HepG2 (cell line): ENCODE data around the gene DUOXA1. TPM values are rescaled to one million over a fixed set of nuclear protein-coding genes. Genes with fewer than 3 reads are reported as not detected.

Experiments used
- ATAC-seq: fragments of 200-7000 bp; cut with Tn5 transposase; 3 replicates; pipeline ENCODE4 v1.9.1; 2020; ENCODE audit warnings: mild to moderate bottlenecking, moderate library complexity
- BruUV-seq: library from RNA; stranded (reverse); fragments of 400-500 nt; replicated peaks from 2 replicates; lab custom pipeline; 2021; lab: Mats Ljungman, UMichigan
- CTCF ChIA-PET: fragments of 300-600 bp; formaldehyde crosslinking; extraction: SDS; loops from one replicate; lab custom pipeline; 2021; ENCODE audit warnings: low total read pairs, inconsistent platforms, low intra/inter-chr PET ratio; lab: Yijun Ruan, JAX
- POLR2A ChIA-PET: fragments of 350-600 bp; sonication (Branson Sonifier 250); formaldehyde crosslinking; loops from one replicate; lab custom pipeline; 2020; ENCODE audit warnings: antibody characterized with exemption, inconsistent platforms; lab: Yijun Ruan, JAX
- DNase-seq: peaks from one replicate; pipeline ENCODE4 v3.0.0-alpha.2; 2015; ENCODE audit warnings: low spot score
- FAIRE-seq: peaks from 3 replicates; lab custom pipeline; 2011; peaks lifted over from hg19 to GRCh38; lab: Jason Lieb, UNC
- H2AFZ ChIP-seq: one replicate; pipeline ENCODE4 v1.6.1; 2011; ENCODE audit warnings: low read length, inconsistent platforms
- H3K27ac ChIP-seq: fragments of 300-600 bp; 3 replicates; pipeline ENCODE4 v1.8.0; 2011; ENCODE audit warnings: mixed run types, mild to moderate bottlenecking, mixed read lengths, low read length, inconsistent platforms; ENCODE audit not compliant: insufficient read depth; ENCODE audit errors: extremely low read length
- H3K27me3 ChIP-seq, 2 experiments: fragments of 200-600 bp in 1 of 2; 2 replicates in 1 of 2; 3 replicates in 1 of 2; pipeline versions ENCODE4 v1.6.0 to v1.8.0; 2011; ENCODE audit warnings: low read length in 2 of 2, mild to moderate bottlenecking in 2 of 2, moderate library complexity in 2 of 2, inconsistent platforms in 1 of 2; ENCODE audit not compliant: insufficient read depth in 2 of 2, control insufficient read depth in 1 of 2
- H3K36me3 ChIP-seq, 2 experiments: fragments of 200-600 bp in 1 of 2; replicated peaks in 1 of 2; 2 replicates in 1 of 2; 3 replicates in 1 of 2; pipeline versions ENCODE4 v1.5.1 to v1.8.0; 2011; ENCODE audit warnings: low read length in 2 of 2, inconsistent platforms in 1 of 2; ENCODE audit not compliant: insufficient read depth in 2 of 2, control insufficient read depth in 1 of 2
- H3K4me1 ChIP-seq: 2 replicates; pipeline ENCODE4 v1.5.1; 2012; ENCODE audit warnings: low read length, inconsistent platforms; ENCODE audit not compliant: insufficient read depth
- H3K4me2 ChIP-seq: 2 replicates; pipeline ENCODE4 v1.6.0; 2011; ENCODE audit warnings: low read depth, low read length, inconsistent platforms
- H3K4me3 ChIP-seq, 3 experiments: fragments of 200-600 bp in 1 of 3; sonication (generic), shearing (Covaris generic) in 1 of 3; replicated peaks in 1 of 3; 2 replicates each; pipeline ENCODE4 v1.5.1; 2011 to 2016; ENCODE audit warnings: low read length in 3 of 3, inconsistent platforms in 2 of 3, low read depth in 2 of 3, mild to moderate bottlenecking in 2 of 3, control low read depth in 1 of 3, mixed read lengths in 1 of 3; ENCODE audit not compliant: insufficient read depth in 1 of 3
- H3K79me2 ChIP-seq: one replicate; pipeline ENCODE4 v1.6.1; 2011; ENCODE audit warnings: low read length, inconsistent platforms; ENCODE audit not compliant: insufficient read depth
- H3K9ac ChIP-seq: 2 replicates; pipeline ENCODE4 v1.6.0; 2011; ENCODE audit warnings: mild to moderate bottlenecking, low read depth, low read length, inconsistent platforms; ENCODE audit not compliant: insufficient read depth
- H3K9me3 ChIP-seq: 2 replicates; pipeline ENCODE4 v1.5.1; 2012; ENCODE audit warnings: mild to moderate bottlenecking, low read length
- H4K20me1 ChIP-seq: 2 replicates; pipeline ENCODE4 v1.6.0; 2011; ENCODE audit warnings: inconsistent platforms, mild to moderate bottlenecking, low read length, moderate library complexity; ENCODE audit not compliant: insufficient read depth
- CCAR2 ChIP-seq: fragments of 200-400 bp; formaldehyde crosslinking; optimal IDR thresholded peaks from 2 replicates; pipeline ENCODE3; 2018; ENCODE audit warnings: low read depth, mild to moderate bottlenecking, low read length, moderate library complexity
- CEBPB ChIP-seq: IDR thresholded peaks from 2 replicates; pipeline ENCODE4 v1.6.1; 2011; ENCODE audit warnings: low read depth, low read length, improper control_type of control experiment, borderline replicate concordance
- MTA1 ChIP-seq: sonication (generic); formaldehyde crosslinking; IDR thresholded peaks from 2 replicates; pipeline ENCODE4 v1.4.0; 2020; ENCODE audit warnings: missing genetic modification reagents, mild to moderate bottlenecking, borderline replicate concordance
- PHB2 ChIP-seq: fragments of 450-650 bp; IDR thresholded peaks from 2 replicates; pipeline ENCODE4 v1.6.1; 2018; ENCODE audit not compliant: partially characterized antibody
- SCMH1 ChIP-seq: sonication (generic); formaldehyde crosslinking; IDR thresholded peaks from 2 replicates; pipeline ENCODE4 v1.9.0; 2021; ENCODE audit warnings: missing genetic modification reagents, mild to moderate bottlenecking, borderline replicate concordance
- SIN3B ChIP-seq: fragments of 150-350 bp; IDR thresholded peaks from 2 replicates; pipeline ENCODE4 v1.6.1; 2014; ENCODE audit warnings: low read length
- TCF7L2 ChIP-seq: IDR thresholded peaks from 2 replicates; pipeline ENCODE4 v1.6.1; 2011; ENCODE audit warnings: mild to moderate bottlenecking, low read depth, low read length, moderate library complexity
- ZIK1 ChIP-seq: sonication (generic); formaldehyde crosslinking; IDR thresholded peaks from 2 replicates; pipeline ENCODE4 v1.5.0; 2020; ENCODE audit warnings: mild to moderate bottlenecking, low read depth, missing genetic modification reagents, borderline replicate concordance
- ZNF572 ChIP-seq: sonication (generic); formaldehyde crosslinking; IDR thresholded peaks from 2 replicates; pipeline ENCODE4 v1.5.1; 2020; ENCODE audit warnings: mild to moderate bottlenecking, missing genetic modification reagents
- ZNF775 ChIP-seq: sonication (generic); formaldehyde crosslinking; IDR thresholded peaks from 2 replicates; pipeline ENCODE4 v1.4.0; 2020; ENCODE audit warnings: missing genetic modification reagents, mild to moderate bottlenecking, moderate library complexity, borderline replicate concordance
- ZNF841 ChIP-seq: sonication (generic); formaldehyde crosslinking; IDR thresholded peaks from 2 replicates; pipeline ENCODE4 v1.8.1; 2023; ENCODE audit warnings: missing genetic modification reagents, borderline replicate concordance
- ZSCAN21 ChIP-seq: sonication (generic); formaldehyde crosslinking; IDR thresholded peaks from 2 replicates; pipeline ENCODE4 v1.8.0; 2022; ENCODE audit warnings: mild to moderate bottlenecking, missing genetic modification reagents, moderate library complexity, borderline replicate concordance
- WGBS: methylation state at CpG from one replicate; pipeline ENCODE4 v1.1.6; 2017; ENCODE audit warnings: low lambda C conversion rate; 5-methylcytosine and 5-hydroxymethylcytosine counted together
- in situ Hi-C: cut with HindIII; loops from 2 replicates; pipeline ENCODE4 v1.10.0; 2017; ENCODE audit warnings: low pct_unique_long_range_greater_than_20kb; ENCODE audit not compliant: extremely low pct_ligation_motif_present
- intact Hi-C: fragments of 100-400 bp; cut with micrococcal nuclease; formaldehyde crosslinking; loops from one replicate; pipeline ENCODE4 v1.10.0; 2022; ENCODE audit not compliant: unreplicated experiment
- polyA plus RNA-seq, 8 experiments: library from polyadenylated mRNA; depleted of rRNA in 3 of 8; stranded (reverse) in 7 of 8; unstranded in 1 of 8; fragments of >200 nt; fragmentation: Illumina TruSeq in 4 of 8; extraction: Trizol in 4 of 8; gene quantifications; 2 replicates each; pipeline versions ENCODE4 v1.2.1 to v1.2.3, GENCODE V29; 2011 to 2016; ENCODE audit warnings: low read depth in 4 of 8, missing spikeins in 1 of 8, mixed read lengths in 1 of 8; ENCODE audit not compliant: insufficient read depth in 1 of 8
- total RNA-seq, 5 experiments: library from RNA; depleted of rRNA; stranded (reverse); fragments of >200 nt; fragmentation: Illumina TruSeq; extraction: Trizol; gene quantifications; 2 replicates each; pipeline ENCODE4 v1.2.3, GENCODE V29; 2016; ENCODE audit warnings: low read depth in 1 of 5

Gene DUOXA1
- total and polyA plus RNA-seq, 2 of the 13 experiments (the other 11 are each of a cell fraction or from before 2014, with no cell fraction given): not detected

GRCh38 chr15:45093013-45093412, 36.7 kb downstream of the DUOXA1 start:
- intact Hi-C loops (no loop called here), in situ Hi-C loops (no loop called here)
- Histone ChIP-seq H3K4me3 (no peak overlapping the region), H3K79me2 (no peaks in the 10 kb centered on the region), H3K36me3 (no peaks in the 10 kb centered on the region), H3K27ac (no peak overlapping the region), H2AFZ (no peak overlapping the region), H3K27me3 (peaks cover 7 to 35% of the 10 kb centered on the region in 2 experiments; a peak in 4 of 5 replicates), H3K4me2 (no peak overlapping the region), H3K4me1 (peaks cover 38% of the 10 kb centered on the region), H3K9me3 (no peaks in the 10 kb centered on the region), H4K20me1 (no peaks in the 10 kb centered on the region), H3K9ac (no peak overlapping the region)
- ChIA-PET CTCF (no interaction called here), POLR2A (no interaction called here)
- no peak for DNase-seq
- ATAC-seq: no peak
- BruUV-seq: no TSS peak
- WGBS: 40% methylated on average over 4 of the region's 4 CpGs
- no peak for FAIRE-seq
- TF ChIP-seq MTA1 (CRISPR knock-in tag) (no peak), CCAR2 (no peak), CEBPB (peak; percentile 56), SIN3B (no peak)

- WGBS: 80% methylated on average over 1 of the region's 2 CpGs
- intact Hi-C loops (no loop called here), in situ Hi-C loops (no loop called here)
- Histone ChIP-seq H3K4me2 (no peak overlapping the region), H3K27me3 (peaks cover 3 to 27% of the 10 kb centered on the region in 2 experiments; a peak in 4 of 5 replicates), H3K36me3 (no peaks in the 10 kb centered on the region), H3K9me3 (no peaks in the 10 kb centered on the region), H3K79me2 (no peaks in the 10 kb centered on the region), H4K20me1 (no peaks in the 10 kb centered on the region), H3K4me3 (no peak overlapping the region), H2AFZ (no peak overlapping the region), H3K4me1 (peaks cover 44% of the 10 kb centered on the region), H3K9ac (no peak overlapping the region), H3K27ac (no peak overlapping the region)
- DNase-seq (no peak), ATAC-seq (peak; percentile 17; the same call in 2 of the 3 replicates), FAIRE-seq (no peak)
- TF ChIP-seq ZSCAN21 (CRISPR knock-in tag): no peak
- TF ChIP-seq ZNF841 (CRISPR knock-in tag): no peak
- no peak for TF ChIP-seq ZIK1
- TF ChIP-seq PHB2: no peak
- TF ChIP-seq TCF7L2: no peak
- no peak for TF ChIP-seq ZNF775 (CRISPR knock-in tag)
- no peak for TF ChIP-seq SCMH1 (CRISPR knock-in tag)
- no peak for TF ChIP-seq ZNF572
- no TSS peak for BruUV-seq
- CTCF ChIA-PET: no interaction called here
- POLR2A ChIA-PET: no interaction called here
Observed at GRCh38 chr15:45091576-45091975, 38.1 kb downstream of the DUOXA1 start.
